DND-41 (cell line): ENCODE measurements around the gene POLD1.

Source experiments
- ATAC-seq: fragments of 200-7000 bp; cut with Tn5 transposase; 3 replicates; pipeline ENCODE4 v1.9.1; 2021; ENCODE audit warnings: low read depth; ENCODE audit not compliant: insufficient read depth
- DNase-seq: peaks from one replicate; pipeline ENCODE4 v3.0.0-alpha.2; 2020
- H2AFZ ChIP-seq: 2 replicates; pipeline ENCODE4 v1.6.0; 2012; ENCODE audit warnings: low read depth, low read length
- H3K27ac ChIP-seq: 2 replicates; pipeline ENCODE4 v1.5.1; 2012; ENCODE audit warnings: low read length, inconsistent platforms
- H3K27me3 ChIP-seq: fragments of 200-600 bp; sonication (generic); 2 replicates; pipeline ENCODE4 v1.6.0; 2012; ENCODE audit warnings: low read length, mild to moderate bottlenecking, inconsistent platforms; ENCODE audit not compliant: insufficient read depth, poor library complexity
- H3K36me3 ChIP-seq: 2 replicates; pipeline ENCODE4 v1.5.1; 2012; ENCODE audit warnings: low read length, inconsistent platforms; ENCODE audit not compliant: insufficient read depth
- H3K4me1 ChIP-seq: 2 replicates; pipeline ENCODE4 v1.5.1; 2012; ENCODE audit warnings: mild to moderate bottlenecking, low read length; ENCODE audit not compliant: insufficient read depth
- H3K4me2 ChIP-seq: 2 replicates; pipeline ENCODE4 v1.6.0; 2012; ENCODE audit warnings: mild to moderate bottlenecking, moderate library complexity, low read length, inconsistent platforms; ENCODE audit not compliant: insufficient read depth
- H3K4me3 ChIP-seq, 2 experiments: fragments of 200-600 bp in 1 of 2; shearing (Covaris generic) in 1 of 2; 2 replicates each; pipeline ENCODE4 v1.5.1; 2012 to 2016; ENCODE audit warnings: inconsistent platforms in 2 of 2, low read length in 2 of 2, mild to moderate bottlenecking in 2 of 2, low read depth in 1 of 2, moderate library complexity in 1 of 2
- H3K79me2 ChIP-seq: 2 replicates; pipeline ENCODE4 v1.6.0; 2012; ENCODE audit warnings: low read length, inconsistent platforms; ENCODE audit not compliant: insufficient read depth
- H3K9ac ChIP-seq: 2 replicates; pipeline ENCODE4 v1.6.0; 2012; ENCODE audit warnings: low read depth, mild to moderate bottlenecking, inconsistent platforms, low read length, moderate library complexity
- H3K9me3 ChIP-seq: 2 replicates; pipeline ENCODE4 v1.5.1; 2012; ENCODE audit warnings: low read length, moderate library complexity, mild to moderate bottlenecking, inconsistent platforms; ENCODE audit not compliant: insufficient read depth, severe bottlenecking
- H4K20me1 ChIP-seq: 2 replicates; pipeline ENCODE4 v1.6.0; 2012; ENCODE audit warnings: low read length; ENCODE audit not compliant: insufficient read depth
- CTCF ChIP-seq: IDR thresholded peaks from 2 replicates; pipeline ENCODE4 v1.5.1; 2012; ENCODE audit warnings: borderline replicate concordance, low read length, moderate library complexity, mild to moderate bottlenecking; ENCODE audit not compliant: poor library complexity, severe bottlenecking; ENCODE audit errors: extremely low read depth
- EZH2 ChIP-seq: IDR thresholded peaks from 3 replicates; pipeline ENCODE4 v1.6.1; 2012; ENCODE audit warnings: borderline replicate concordance, low read depth, mild to moderate bottlenecking, moderate library complexity, low read length, inconsistent platforms; ENCODE audit not compliant: severe bottlenecking

POLD1 gene

GRCh38 chr19:50455992-50456391 is 71.8 kb downstream of the POLD1 start:
- no peak for TF ChIP-seq EZH2
- no peak for TF ChIP-seq CTCF
- Histone ChIP-seq H3K4me2 (no peak overlapping the region), H3K36me3 (no peaks in the 10 kb centered on the region), H3K4me3 (no peak overlapping the region), H3K79me2 (no peaks in the 10 kb centered on the region), H2AFZ (no peak overlapping the region), H3K27me3 (no peaks in the 10 kb centered on the region), H3K27ac (no peak overlapping the region), H4K20me1 (no peaks in the 10 kb centered on the region), H3K4me1 (no peaks in the 10 kb centered on the region), H3K9me3 (no peaks in the 10 kb centered on the region), H3K9ac (no peak overlapping the region)
- no peak for DNase-seq
- no peak for ATAC-seq

GRCh38 chr19:50457300-50457699 is 73.2 kb downstream of the POLD1 start:
- Histone ChIP-seq H3K36me3 (no peaks in the 10 kb centered on the region), H3K9ac (no peak overlapping the region), H3K4me3 (no peak overlapping the region), H3K27me3 (no peaks in the 10 kb centered on the region), H3K4me1 (no peaks in the 10 kb centered on the region), H3K9me3 (no peaks in the 10 kb centered on the region), H4K20me1 (no peaks in the 10 kb centered on the region), H3K27ac (no peak overlapping the region), H3K79me2 (no peaks in the 10 kb centered on the region), H2AFZ (no peak overlapping the region), H3K4me2 (no peak overlapping the region)
- no peak for TF ChIP-seq CTCF
- TF ChIP-seq EZH2, result no peak
- ATAC-seq (no peak), DNase-seq (no peak)

GRCh38 chr19:50458396-50459066 is 74.4 kb downstream of the POLD1 start:
- Histone ChIP-seq H3K27me3 (no peaks in the 10 kb centered on the region), H3K79me2 (no peaks in the 10 kb centered on the region), H4K20me1 (no peaks in the 10 kb centered on the region), H3K9ac (no peak overlapping the region), H3K4me2 (no peak overlapping the region), H3K4me1 (no peaks in the 10 kb centered on the region), H2AFZ (no peak overlapping the region), H3K9me3 (no peaks in the 10 kb centered on the region), H3K36me3 (no peaks in the 10 kb centered on the region), H3K27ac (no peak overlapping the region), H3K4me3 (no peak overlapping the region)
- TF ChIP-seq CTCF (no peak), EZH2 (no peak)
- no peak for ATAC-seq
- DNase-seq, result no peak
